ENCODE data around the gene DTNBP1. TPM values are rescaled to one million over a fixed set of nuclear protein-coding genes. Genes with fewer than 3 reads are reported as not detected.

The DTNBP1 gene
- polyA plus RNA-seq, 5 donors, result 16.2 to 19.3 (median 16.7) TPM

GRCh38 chr6:15626878-15627674, 35.8 kb downstream of the DTNBP1 start:
- no peak for DNase-seq

DNA sequence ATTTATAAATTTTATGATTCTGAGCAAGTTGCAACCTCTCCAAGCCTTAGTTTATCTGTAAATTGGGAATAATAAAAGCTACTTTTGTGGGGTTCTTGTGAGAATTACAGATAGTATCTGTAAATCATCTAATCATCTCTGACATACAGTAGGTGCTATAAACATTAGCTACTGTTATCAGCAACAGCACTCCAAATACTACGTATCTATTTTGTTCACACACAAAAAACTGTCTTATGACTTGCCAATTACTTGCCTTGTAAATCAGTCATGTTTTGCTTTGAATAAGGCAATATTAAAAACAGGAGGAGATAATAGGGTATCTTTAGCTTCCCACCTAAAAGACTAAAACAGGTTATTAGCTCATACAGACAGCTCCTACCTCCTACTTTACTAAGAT, 36.7 kb downstream of the DTNBP1 start:
- no peak for DNase-seq

- no peak for DNase-seq
Observed at GRCh38 chr6:15623276-15624116, 39.3 kb downstream of the DTNBP1 start.

GRCh38 chr6:15622045-15622740, 40.6 kb downstream of the DTNBP1 start:
- DNase-seq, result no peak

- DNase-seq, result no peak
Observed at GRCh38 chr6:15621203-15622044, 41.4 kb downstream of the DTNBP1 start.

GRCh38 chr6:15620611-15621010, 42.2 kb downstream of the DTNBP1 start:
- DNase-seq, result no peak

DNA sequence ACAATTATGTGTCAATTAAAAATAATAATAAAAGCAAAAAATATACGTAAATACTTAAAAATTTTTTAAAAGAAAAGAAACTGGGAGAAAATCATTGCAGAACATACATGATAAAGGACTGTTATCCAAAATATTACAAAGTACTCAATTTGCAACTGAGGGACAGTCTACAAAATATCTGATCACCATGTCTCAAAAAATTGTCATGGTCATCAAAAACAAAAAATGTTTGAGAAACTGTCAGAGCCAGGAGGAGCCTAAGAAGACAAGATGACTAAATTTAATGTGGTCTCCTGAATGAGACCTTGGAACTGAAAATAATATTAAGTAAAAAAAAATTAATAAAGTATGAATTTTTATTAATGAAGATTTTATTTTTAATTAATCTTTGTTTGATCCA, 43.5 kb downstream of the DTNBP1 start:
- no peak for DNase-seq

- DNase-seq, result no peak
Observed at GRCh38 chr6:15618685-15619084, 44.1 kb downstream of the DTNBP1 start.

GRCh38 chr6:15616261-15616660, 46.6 kb downstream of the DTNBP1 start:
- no peak for DNase-seq

- no peak for DNase-seq
Observed at GRCh38 chr6:15615802-15616201, 47.0 kb downstream of the DTNBP1 start.

DNA sequence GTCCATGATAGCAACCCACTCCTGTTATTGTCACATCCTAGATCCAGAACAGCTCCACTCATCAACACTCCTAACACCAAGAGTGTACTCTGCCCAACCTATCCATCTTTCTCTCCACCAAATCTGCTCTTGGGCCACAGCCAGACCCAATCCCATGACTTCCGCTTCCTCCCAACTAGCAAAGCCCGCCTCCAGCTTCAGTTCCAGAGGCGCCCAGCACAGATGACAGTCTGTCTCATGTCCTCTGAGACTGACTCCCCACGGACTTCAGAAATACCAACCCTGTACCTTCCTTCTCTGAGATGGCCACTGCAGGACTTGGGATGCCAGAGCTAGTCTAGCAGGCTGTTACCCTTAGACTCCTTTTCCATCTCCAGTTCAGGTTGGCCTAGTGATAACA, 48.6 kb downstream of the DTNBP1 start:
- DNase-seq, result no peak

DNA sequence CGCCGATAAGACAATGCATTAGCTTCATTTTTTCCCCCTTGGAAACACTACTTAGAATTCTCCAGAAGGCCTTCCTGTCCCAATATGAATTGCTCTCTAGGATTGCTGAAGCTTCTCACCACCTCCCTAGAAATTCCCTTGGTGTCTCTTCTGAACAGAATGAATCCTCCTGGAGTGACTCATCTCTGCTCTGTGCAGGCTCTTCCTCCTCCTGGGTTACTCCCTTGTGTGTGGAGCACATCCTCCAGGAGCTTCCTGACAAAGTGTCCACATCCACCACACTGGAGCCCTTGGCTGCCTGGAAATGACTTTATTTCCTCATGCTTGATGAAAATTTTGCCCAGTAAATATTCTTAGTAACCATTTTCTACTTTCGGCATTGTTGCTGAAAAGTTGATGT, 54.4 kb downstream of the DTNBP1 start:
- no peak for DNase-seq

- no peak for DNase-seq
Observed at GRCh38 chr6:15607603-15608002, 55.2 kb downstream of the DTNBP1 start.

- DNase-seq, result no peak
Observed at GRCh38 chr6:15606347-15606746, 56.5 kb downstream of the DTNBP1 start.

DNA sequence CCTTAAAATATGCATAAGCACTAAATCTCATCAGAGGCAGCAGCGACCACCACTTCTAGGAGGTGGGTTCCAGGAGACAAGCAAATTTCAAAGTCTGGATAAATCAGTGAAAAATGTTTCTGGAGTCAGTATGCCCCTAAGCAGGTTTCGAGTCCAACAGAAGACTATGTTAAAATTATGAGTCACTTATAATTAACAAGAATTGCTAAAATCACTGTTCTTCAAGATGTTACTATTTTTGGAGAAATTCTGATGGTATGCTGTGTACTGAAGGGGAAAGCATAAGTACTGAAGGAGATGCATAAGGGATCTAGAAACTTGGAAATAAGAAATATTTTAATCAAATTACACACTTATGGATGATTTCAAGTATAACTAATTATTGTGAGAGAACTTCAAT, 58.0 kb downstream of the DTNBP1 start:
- no peak for DNase-seq

DNA sequence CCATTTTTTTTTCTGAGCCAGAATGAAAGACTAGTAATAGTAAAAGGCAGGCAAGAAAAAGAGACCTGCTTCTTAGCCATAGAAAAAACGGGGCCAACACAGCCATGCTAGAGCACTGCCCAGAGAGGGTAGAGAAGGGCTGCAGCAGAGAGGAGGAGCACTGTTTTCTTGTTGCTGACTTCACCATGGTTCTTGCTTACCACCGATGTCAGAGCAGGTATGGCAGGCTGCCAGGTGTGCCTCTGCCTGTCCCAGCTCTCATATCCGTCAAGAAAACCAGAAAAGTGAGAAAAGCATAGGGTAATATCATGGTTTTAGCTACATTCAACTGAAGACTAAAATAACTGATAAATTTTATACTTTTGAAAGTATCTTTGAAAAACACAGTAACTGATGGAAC, 60.7 kb downstream of the DTNBP1 start:
- no peak for DNase-seq

DNA sequence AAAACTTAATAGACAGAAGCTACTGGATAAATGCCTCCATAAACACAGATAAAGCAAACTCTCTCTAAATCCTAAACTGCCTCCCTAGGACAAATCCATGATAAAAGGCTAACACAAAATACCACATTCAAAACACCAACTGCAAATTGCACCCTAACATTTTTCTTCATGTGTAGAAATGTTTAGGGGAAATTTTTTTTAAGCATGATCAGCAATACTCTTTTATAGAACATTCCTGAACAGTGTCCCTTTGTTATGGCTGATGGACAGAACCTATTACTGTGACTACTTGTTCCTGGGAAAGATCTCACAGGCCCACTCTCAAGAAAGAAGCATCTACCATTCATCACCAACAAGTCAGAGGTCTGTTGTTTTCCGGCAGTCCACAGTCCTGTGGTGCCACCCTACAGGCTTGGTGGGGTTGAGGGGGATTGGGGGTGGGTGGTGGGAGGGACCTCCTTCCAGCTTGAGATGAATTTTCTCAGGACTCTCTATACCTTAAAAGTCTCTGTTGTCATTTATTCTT, 64.5 kb downstream of the DTNBP1 start:
- DNase-seq, result no peak

- peak in 1 of 2 donors; percentile 19 for DNase-seq
Observed at GRCh38 chr6:15596186-15596896, 66.5 kb downstream of the DTNBP1 start.

- peak in 1 of 2 donors; percentile 16 for DNase-seq
Observed at GRCh38 chr6:15595461-15596173, 67.2 kb downstream of the DTNBP1 start.
